Activated CD4-positive, alpha-beta T cell treated with anti-CD3 and anti-CD28 coated beads, Interleukin-2, amount 10 ng/mL, durations not matched to agents 7 days and 5 days (primary cell): ENCODE data around the gene REC8. TPM values are rescaled to one million over a fixed set of nuclear protein-coding genes. Genes with fewer than 3 reads are reported as not detected.

Source experiments
- CTCF ChIA-PET: fragments of 350-600 bp; sonication (Branson Sonifier 250); formaldehyde crosslinking; loops from one replicate; lab custom pipeline; 2021; ENCODE audit warnings: antibody characterized with exemption; lab: Charles Lee
- POLR2A ChIA-PET: fragments of 350-600 bp; sonication (Branson Sonifier 250); formaldehyde crosslinking; loops from one replicate; lab custom pipeline; 2021; ENCODE audit warnings: antibody characterized with exemption; lab: Charles Lee
- DNase-seq: peaks from one replicate; pipeline ENCODE4 v3.0.0-alpha.2; 2020
- H3K27ac Mint-ChIP-seq: one replicate; pipeline ENCODE4 v1.8.0; 2021; ENCODE audit warnings: mild to moderate bottlenecking, moderate library complexity, mixed read lengths
- H3K27me3 Mint-ChIP-seq: one replicate; pipeline ENCODE4 v1.8.0; 2021; ENCODE audit warnings: mixed read lengths
- H3K36me3 Mint-ChIP-seq: one replicate; pipeline ENCODE4 v1.8.0; 2021; ENCODE audit warnings: low read depth, mixed read lengths
- H3K4me1 Mint-ChIP-seq: one replicate; pipeline ENCODE4 v1.8.0; 2021; ENCODE audit warnings: mixed read lengths
- H3K4me3 Mint-ChIP-seq: one replicate; pipeline ENCODE4 v1.8.0; 2021; ENCODE audit warnings: mild to moderate bottlenecking, moderate library complexity, mixed read lengths
- H3K9me3 Mint-ChIP-seq: one replicate; pipeline ENCODE4 v1.8.0; 2021; ENCODE audit warnings: mixed read lengths
- total RNA-seq, 2 experiments: library from RNA; stranded (reverse); gene quantifications; one replicate each; pipeline ENCODE4 v1.2.3, GENCODE V29; 2021

REC8 gene
- total RNA-seq, 2 experiments from 2014 or later = 52.8 to 61.0 TPM

- H3K27me3 Mint-ChIP-seq = no peaks in the 10 kb centered on the region
- ChIA-PET POLR2A (interaction anchor here (0.5 kb wide), 1 partner anchor 9 kb away, joined by 4 read pairs; no protein-coding TSS in a partner anchor), CTCF (interaction anchor here (0.8 to 4.1 kb wide), 4 partner anchors 11 to 285 kb away, joined by 3 to 57 read pairs (median 3); partner anchors contain the start of gene IRF9)
- no peak for DNase-seq
- H3K9me3 Mint-ChIP-seq = no peaks in the 10 kb centered on the region
- H3K27ac Mint-ChIP-seq = peak overlapping the region; percentile 66
- H3K4me3 Mint-ChIP-seq = no peak overlapping the region
- peaks cover 67% of the 10 kb centered on the region for H3K36me3 Mint-ChIP-seq
- peaks cover 46% of the 10 kb centered on the region for H3K4me1 Mint-ChIP-seq
Measured at GRCh38 chr14:24150567-24150966, 21.3 kb upstream of the REC8 start.

DNA sequence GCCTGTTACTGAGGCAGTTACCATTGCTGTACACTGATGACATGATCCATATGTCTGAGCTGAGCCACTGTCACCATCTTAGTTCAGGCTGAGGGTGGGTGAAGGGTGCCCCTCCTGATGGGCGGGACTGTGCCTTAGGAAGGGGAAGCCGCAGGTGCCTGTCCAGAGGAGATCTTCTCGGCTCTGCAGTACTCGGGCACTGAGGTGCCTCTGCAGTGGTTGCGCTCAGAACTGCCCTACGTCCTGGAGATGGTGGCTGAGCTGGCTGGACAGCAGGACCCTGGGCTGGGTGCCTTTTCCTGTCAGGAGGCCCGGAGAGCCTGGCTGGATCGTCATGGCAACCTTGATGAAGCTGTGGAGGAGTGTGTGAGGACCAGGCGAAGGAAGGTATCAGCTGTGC lies 20.9 kb upstream of the REC8 start:
- no peak for DNase-seq
- Mint-ChIP-seq H3K27ac (peak overlapping the region; percentile 66), H3K4me3 (no peak overlapping the region), H3K9me3 (no peaks in the 10 kb centered on the region), H3K36me3 (peaks cover 67% of the 10 kb centered on the region), H3K4me1 (peaks cover 43% of the 10 kb centered on the region), H3K27me3 (no peaks in the 10 kb centered on the region)
- ChIA-PET CTCF (interaction anchor here (1.0 to 4.1 kb wide), 3 partner anchors 10 to 13 kb away, joined by 3 to 57 read pairs (median 5); partner anchors contain the start of genes EMC9 and IRF9), POLR2A (interaction anchor here (0.5 kb wide), 1 partner anchor 9 kb away, joined by 4 read pairs; no protein-coding TSS in a partner anchor)

GRCh38 chr14:24151404-24152080 lies 20.3 kb upstream of the REC8 start:
- H3K4me3 Mint-ChIP-seq = no peak overlapping the region
- POLR2A ChIA-PET = no interaction called here
- H3K9me3 Mint-ChIP-seq = no peaks in the 10 kb centered on the region
- peaks cover 64% of the 10 kb centered on the region for H3K36me3 Mint-ChIP-seq
- no peak overlapping the region for H3K27ac Mint-ChIP-seq
- H3K27me3 Mint-ChIP-seq = no peaks in the 10 kb centered on the region
- DNase-seq = no peak
- CTCF ChIA-PET = interaction anchor here (1.0 to 4.1 kb wide), 3 partner anchors 10 to 14 kb away, joined by 3 to 57 read pairs (median 5); partner anchors contain the start of genes EMC9 and IRF9
- H3K4me1 Mint-ChIP-seq = peaks cover 42% of the 10 kb centered on the region

- Mint-ChIP-seq H3K4me3 (no peak overlapping the region), H3K4me1 (peaks cover 31% of the 10 kb centered on the region), H3K36me3 (peaks cover 68% of the 10 kb centered on the region), H3K27ac (peak overlapping the region; percentile 37), H3K9me3 (no peaks in the 10 kb centered on the region), H3K27me3 (no peaks in the 10 kb centered on the region)
- ChIA-PET CTCF (interaction anchor here (0.6 to 1.6 kb wide), 4 partner anchors 14 to 30 kb away, joined by 3 read pairs; partner anchors contain the start of gene EMC9), POLR2A (no interaction called here)
- DNase-seq = no peak
Measured at GRCh38 chr14:24155100-24155499, 16.8 kb upstream of the REC8 start.

DNA sequence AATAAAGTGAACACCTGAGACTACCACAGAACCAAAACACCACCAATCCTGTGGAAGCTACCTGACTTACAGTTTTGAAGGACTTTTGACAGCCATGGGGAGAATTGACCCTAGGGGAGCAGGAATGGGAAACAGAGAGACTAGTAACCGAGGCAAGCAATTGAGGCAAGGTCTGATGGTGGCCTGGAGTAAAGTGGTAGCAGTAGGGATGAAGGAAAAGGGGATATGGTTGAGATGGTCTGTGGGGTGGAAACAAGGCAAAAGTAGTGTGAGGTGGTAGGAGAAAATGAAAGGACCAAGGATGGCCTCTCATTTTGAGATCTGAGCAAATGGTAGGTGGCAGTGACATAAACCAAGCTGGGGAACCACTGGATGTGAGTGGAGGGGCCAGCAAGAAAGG lies 15.0 kb upstream of the REC8 start:
- CTCF ChIA-PET = interaction anchor here (0.7 to 2.3 kb wide), 3 partner anchors 19 to 81 kb away, joined by 3 to 5 read pairs (median 3); partner anchors contain the start of genes DCAF11 and NRL
- Mint-ChIP-seq H3K36me3 (peaks cover 71% of the 10 kb centered on the region), H3K4me3 (no peak overlapping the region)

GRCh38 chr14:24157331-24157730 lies 14.5 kb upstream of the REC8 start:
- H3K9me3 Mint-ChIP-seq = no peaks in the 10 kb centered on the region
- H3K27ac Mint-ChIP-seq = peak overlapping the region; percentile 73
- peaks cover 72% of the 10 kb centered on the region for H3K36me3 Mint-ChIP-seq
- ChIA-PET CTCF (interaction anchor here (0.7 to 2.3 kb wide), 2 partner anchors 43 to 80 kb away, joined by 3 to 5 read pairs; partner anchors contain the start of genes DCAF11 and NRL), POLR2A (no interaction called here)
- peaks cover 36% of the 10 kb centered on the region for H3K4me1 Mint-ChIP-seq
- no peak overlapping the region for H3K4me3 Mint-ChIP-seq
- no peak for DNase-seq
- H3K27me3 Mint-ChIP-seq = no peaks in the 10 kb centered on the region

More for the DNA sequence above, 15.0 kb upstream of the REC8 start:
- H3K9me3 Mint-ChIP-seq = no peaks in the 10 kb centered on the region
- no peak for DNase-seq
- H3K27ac Mint-ChIP-seq = peak overlapping the region; percentile 60
- H3K4me1 Mint-ChIP-seq = peaks cover 32% of the 10 kb centered on the region
- POLR2A ChIA-PET = no interaction called here
- H3K27me3 Mint-ChIP-seq = no peaks in the 10 kb centered on the region

- ChIA-PET CTCF (interaction anchor here (1.1 to 6.2 kb wide), 22 partner anchors 8 to 266 kb away, joined by 3 to 69 read pairs (median 12); partner anchors contain the start of genes CIDEB, DCAF11, EMC9 and IPO4), POLR2A (interaction anchor here (0.7 to 3.4 kb wide), 3 partner anchors 9 to 23 kb away, joined by 4 to 25 read pairs (median 6); partner anchors contain the start of genes PSME1, PSME2 and RNF31)
- DNase-seq = no peak
- no peaks in the 10 kb centered on the region for H3K27me3 Mint-ChIP-seq
- peaks cover 84% of the 10 kb centered on the region for H3K36me3 Mint-ChIP-seq
- H3K27ac Mint-ChIP-seq = peak overlapping the region; percentile 100
- peak overlapping the region; percentile 31 for H3K4me3 Mint-ChIP-seq
- no peaks in the 10 kb centered on the region for H3K9me3 Mint-ChIP-seq
- H3K4me1 Mint-ChIP-seq = peaks cover 52% of the 10 kb centered on the region
Measured at GRCh38 chr14:24159777-24160498, 11.9 kb upstream of the REC8 start.

- peaks cover 54% of the 10 kb centered on the region for H3K4me1 Mint-ChIP-seq
- POLR2A ChIA-PET = interaction anchor here (1.3 to 3.4 kb wide), 5 partner anchors 13 to 82 kb away, joined by 5 to 25 read pairs (median 6); partner anchors contain the start of genes DCAF11, EMC9, NRL and PSME1
- H3K9me3 Mint-ChIP-seq = no peaks in the 10 kb centered on the region
- H3K36me3 Mint-ChIP-seq = peaks cover 84% of the 10 kb centered on the region
- H3K4me3 Mint-ChIP-seq = peak overlapping the region; percentile 93
- peak overlapping the region; percentile 100 for H3K27ac Mint-ChIP-seq
- no peaks in the 10 kb centered on the region for H3K27me3 Mint-ChIP-seq
- no peak for DNase-seq
- CTCF ChIA-PET = interaction anchor here (0.9 to 6.2 kb wide), 36 partner anchors 9 to 265 kb away, joined by 3 to 69 read pairs (median 7); partner anchors contain the start of genes CARMIL3, CHMP4A, CIDEB and DCAF11
Measured at GRCh38 chr14:24160499-24160849, 11.4 kb upstream of the REC8 start.

GRCh38 chr14:24160850-24161804 lies 10.8 kb upstream of the REC8 start, which contains the start of gene IRF9:
Gene IRF9 (plus strand): TSS chr14:24161265. CDS start chr14:24162145, 880 bp downstream.
- H3K36me3 Mint-ChIP-seq = peaks cover 85% of the 10 kb centered on the region
- POLR2A ChIA-PET = interaction anchor here (1.1 to 3.4 kb wide), 6 partner anchors 14 to 81 kb away, joined by 4 to 25 read pairs (median 6); partner anchors contain the start of genes DCAF11, EMC9, NRL and PSME1

GRCh38 chr14:24162093-24162492 lies 9.8 kb upstream of the REC8 start:
- H3K36me3 Mint-ChIP-seq = peaks cover 87% of the 10 kb centered on the region

More at GRCh38 chr14:24160850-24161804, 10.8 kb upstream of the REC8 start, which contains the start of gene IRF9:
- H3K27ac Mint-ChIP-seq = peak within 1 kb of the TSS; percentile 100
- no peaks in the 10 kb centered on the region for H3K27me3 Mint-ChIP-seq
- H3K4me1 Mint-ChIP-seq = peaks cover 58% of the 10 kb centered on the region
- peak within 1 kb of the TSS; percentile 93 for H3K4me3 Mint-ChIP-seq
- CTCF ChIA-PET = interaction anchor here (0.7 to 6.2 kb wide), 41 partner anchors 9 to 265 kb away, joined by 3 to 69 read pairs (median 6); partner anchors contain the start of genes CARMIL3, CHMP4A, CIDEB and DCAF11
- peak; percentile 98 for DNase-seq
- H3K9me3 Mint-ChIP-seq = no peaks in the 10 kb centered on the region

DNA sequence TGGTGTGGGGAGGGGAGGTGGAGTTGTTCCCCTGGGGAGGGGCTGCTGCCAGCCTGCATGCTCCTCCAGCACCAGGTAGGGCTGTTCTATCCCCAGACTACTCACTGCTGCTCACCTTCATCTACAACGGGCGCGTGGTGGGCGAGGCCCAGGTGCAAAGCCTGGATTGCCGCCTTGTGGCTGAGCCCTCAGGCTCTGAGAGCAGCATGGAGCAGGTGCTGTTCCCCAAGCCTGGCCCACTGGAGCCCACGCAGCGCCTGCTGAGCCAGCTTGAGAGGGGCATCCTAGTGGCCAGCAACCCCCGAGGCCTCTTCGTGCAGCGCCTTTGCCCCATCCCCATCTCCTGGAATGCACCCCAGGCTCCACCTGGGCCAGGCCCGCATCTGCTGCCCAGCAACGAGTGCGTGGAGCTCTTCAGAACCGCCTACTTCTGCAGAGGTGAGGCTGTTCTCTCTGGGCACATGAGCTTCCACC lies 7.3 kb upstream of the REC8 start:
- CTCF ChIA-PET = interaction anchor here (6.2 kb wide), 1 partner anchor 10 kb away, joined by 49 read pairs; no protein-coding TSS in a partner anchor

More at GRCh38 chr14:24162093-24162492, 9.8 kb upstream of the REC8 start:
- Mint-ChIP-seq H3K27me3 (no peaks in the 10 kb centered on the region), H3K4me3 (peak overlapping the region; percentile 93), H3K4me1 (peaks cover 65% of the 10 kb centered on the region), H3K9me3 (no peaks in the 10 kb centered on the region), H3K27ac (peak overlapping the region; percentile 100)
- CTCF ChIA-PET = interaction anchor here (1.0 to 6.2 kb wide), 21 partner anchors 11 to 155 kb away, joined by 3 to 69 read pairs (median 12); partner anchors contain the start of genes CHMP4A, DCAF11, EMC9 and IPO4
- POLR2A ChIA-PET = interaction anchor here (0.7 to 3.4 kb wide), 4 partner anchors 15 to 80 kb away, joined by 5 to 25 read pairs (median 9); partner anchors contain the start of genes DCAF11, NRL, PSME2 and RNF31
- no peak for DNase-seq

More for the DNA sequence above, 7.3 kb upstream of the REC8 start:
- POLR2A ChIA-PET = no interaction called here
- H3K27me3 Mint-ChIP-seq = no peaks in the 10 kb centered on the region
- no peaks in the 10 kb centered on the region for H3K9me3 Mint-ChIP-seq
- peaks cover 75% of the 10 kb centered on the region for H3K4me1 Mint-ChIP-seq
- H3K36me3 Mint-ChIP-seq = peaks cover 84% of the 10 kb centered on the region
- peak overlapping the region; percentile 61 for H3K27ac Mint-ChIP-seq
- peak overlapping the region; percentile 5 for H3K4me3 Mint-ChIP-seq
- DNase-seq = no peak
